ENCODE data around the gene ARHGAP30.

GRCh38 chr1:161094481-161094880 is 24.8 kb upstream of the ARHGAP30 start:
- TF ChIP-seq CTCF (IDR thresholded peaks at IDR 0.05): no peak
- TF ChIP-seq EP300 (IDR thresholded peaks at IDR 0.05): no peak
